ENCODE measurements around the gene LDLRAD1.
"Not testable (repeated sequence)": the region's sequence is repeated elsewhere in the genome, so short reads cannot be mapped to it uniquely, and the experiment has no call there.

LDLRAD1 gene

DNA sequence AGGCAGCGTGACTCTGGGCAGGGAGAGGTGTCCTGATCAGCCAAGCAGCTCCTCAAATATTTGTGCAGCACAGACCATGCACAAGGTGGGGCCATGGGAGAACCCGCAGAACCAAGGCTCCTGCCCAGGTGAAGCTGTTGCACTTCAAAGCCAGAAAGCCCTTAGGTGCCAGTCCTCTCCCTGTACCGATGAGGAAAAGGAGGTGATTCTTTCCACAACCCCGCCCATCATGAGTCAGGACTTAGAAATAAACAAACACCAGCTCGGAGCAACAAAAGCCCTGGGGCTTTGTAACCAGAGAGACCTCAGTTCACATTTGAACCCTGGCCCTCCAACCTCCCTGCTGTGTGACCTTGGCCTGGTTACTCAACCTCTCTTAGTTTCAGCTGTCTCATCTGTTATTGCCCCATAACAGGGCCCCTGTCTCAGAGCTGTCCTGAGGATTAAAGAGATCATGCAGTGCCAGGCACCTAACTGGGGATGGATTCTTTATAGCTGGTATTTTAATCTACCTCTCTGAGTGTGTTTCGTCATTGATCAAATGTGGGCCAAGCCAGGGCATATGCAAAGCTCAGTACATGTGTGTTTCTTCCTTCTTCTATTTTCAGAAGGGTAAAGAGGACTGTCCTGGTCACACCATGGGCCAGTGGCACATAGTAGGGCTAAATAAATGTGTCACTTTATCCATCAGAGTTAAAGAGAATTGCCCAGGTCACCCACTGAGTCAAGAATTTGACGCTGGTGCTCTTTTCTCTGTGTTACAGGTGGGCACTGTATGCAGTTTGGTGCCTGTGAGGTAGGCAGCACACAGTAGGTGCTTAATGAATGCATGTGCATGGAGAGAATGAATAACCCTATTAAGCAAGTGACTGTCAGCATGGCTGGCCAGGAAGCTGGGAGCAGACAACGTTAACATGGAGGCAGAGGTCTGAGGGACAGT lies 1.4 kb downstream of the LDLRAD1 start:
- no peak for DNase-seq

GRCh38 chr1:54014009-54014629 lies 3.9 kb downstream of the LDLRAD1 start:
- DNase-seq = no peak

DNA sequence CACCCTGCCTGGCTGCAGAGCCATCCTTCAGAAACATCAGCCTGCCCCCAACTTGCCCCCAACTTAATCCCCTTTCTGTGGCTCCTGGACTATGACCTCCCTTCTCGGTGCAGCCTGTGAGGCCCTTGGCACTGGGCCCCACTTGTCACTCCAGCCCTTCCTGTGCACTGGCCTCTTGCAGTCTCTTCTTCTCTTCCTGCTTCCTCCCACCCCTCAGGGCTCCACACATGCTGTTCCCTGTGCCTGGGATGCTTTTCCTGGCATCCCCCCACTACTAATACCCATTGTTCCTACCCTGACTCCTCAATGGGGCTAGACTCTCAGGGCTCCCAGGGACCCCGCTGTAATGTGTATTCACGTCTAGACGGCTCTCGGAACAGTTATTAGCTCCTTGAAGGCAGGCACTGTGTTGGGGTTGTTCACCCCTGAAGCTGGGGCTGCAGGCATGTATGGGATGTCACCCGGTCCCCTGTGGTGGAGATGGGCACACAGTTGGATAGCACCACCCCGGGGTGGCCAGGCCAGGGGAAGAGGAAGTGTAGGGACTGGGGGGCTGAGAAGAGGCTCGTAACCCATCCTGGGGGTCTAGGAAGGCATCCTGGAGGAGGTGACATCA lies 4.5 kb downstream of the LDLRAD1 start:
- no peak for DNase-seq

DNA sequence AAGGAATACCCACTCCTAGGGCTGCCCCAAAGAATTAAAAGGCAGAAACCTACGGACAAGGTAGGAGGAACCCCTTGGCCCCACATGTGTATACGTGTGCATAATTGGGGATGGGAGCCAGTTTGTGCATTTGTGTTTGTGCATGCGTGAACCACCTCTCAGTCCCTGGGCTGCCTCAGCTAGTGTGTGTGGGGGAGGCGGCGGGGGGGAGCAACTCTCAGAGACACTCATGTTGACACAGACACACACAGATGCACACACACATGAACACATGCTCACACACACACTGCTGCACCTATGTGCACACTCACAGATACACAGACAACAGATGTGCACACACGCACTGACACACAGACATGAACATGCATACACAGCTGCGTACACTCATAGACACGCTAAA lies 5.1 kb downstream of the LDLRAD1 start:
- no peak for DNase-seq

DNA sequence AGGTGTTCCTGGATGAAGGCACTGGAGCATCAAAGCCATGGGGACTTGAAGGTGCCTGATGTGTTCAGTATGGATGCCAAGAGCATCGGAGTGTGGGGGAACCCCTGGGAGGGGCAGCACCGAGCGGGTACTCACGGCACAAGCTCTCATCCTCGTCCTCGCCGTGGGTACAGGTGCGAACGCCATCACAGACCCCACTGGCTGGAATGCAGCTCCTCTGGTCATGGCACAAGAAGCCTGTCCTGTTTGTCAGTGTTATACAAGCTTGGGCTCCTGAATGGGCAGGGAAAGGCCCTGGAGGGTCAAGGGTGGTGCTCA lies 6.0 kb downstream of the LDLRAD1 start:
- no peak for DNase-seq

- no peak for DNase-seq
Measured at GRCh38 chr1:54011316-54012007, 6.5 kb downstream of the LDLRAD1 start.

DNA sequence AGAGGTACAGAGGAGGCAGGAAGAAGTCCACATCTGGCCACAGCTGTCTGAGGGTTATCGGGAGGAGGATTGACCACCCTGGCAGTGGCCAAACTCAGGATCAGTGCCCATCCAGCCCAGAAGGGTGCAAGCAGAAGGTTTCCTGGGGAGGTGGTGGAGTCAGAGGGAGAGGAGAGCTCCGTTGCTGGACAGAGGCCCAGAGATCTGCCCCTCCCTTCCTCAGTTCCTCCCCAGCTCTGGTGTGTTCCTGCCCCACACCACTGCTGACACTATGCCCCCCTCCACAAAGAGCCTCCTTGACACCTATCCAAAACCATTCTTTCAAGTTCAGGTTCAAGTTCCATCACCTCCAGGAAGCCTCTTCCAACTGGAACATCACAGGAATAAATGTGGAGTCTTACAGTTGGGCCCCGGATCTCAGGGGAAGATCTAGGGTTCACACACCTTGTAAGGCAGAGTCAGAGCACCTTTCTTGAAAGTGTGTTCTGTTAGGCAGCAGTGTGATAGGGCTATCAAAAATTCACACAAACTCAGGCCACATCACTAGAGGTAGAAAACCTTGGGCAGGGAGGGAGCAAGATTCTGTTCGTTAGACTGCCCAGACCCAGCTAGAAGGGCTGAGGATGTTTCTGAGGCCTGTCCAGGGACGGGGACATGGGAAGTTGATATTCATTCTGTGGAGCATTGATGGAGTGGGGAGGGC lies 7.4 kb downstream of the LDLRAD1 start:
- no peak for DNase-seq

- DNase-seq = no peak
Measured at GRCh38 chr1:54009406-54009805, 8.6 kb downstream of the LDLRAD1 start.

DNA sequence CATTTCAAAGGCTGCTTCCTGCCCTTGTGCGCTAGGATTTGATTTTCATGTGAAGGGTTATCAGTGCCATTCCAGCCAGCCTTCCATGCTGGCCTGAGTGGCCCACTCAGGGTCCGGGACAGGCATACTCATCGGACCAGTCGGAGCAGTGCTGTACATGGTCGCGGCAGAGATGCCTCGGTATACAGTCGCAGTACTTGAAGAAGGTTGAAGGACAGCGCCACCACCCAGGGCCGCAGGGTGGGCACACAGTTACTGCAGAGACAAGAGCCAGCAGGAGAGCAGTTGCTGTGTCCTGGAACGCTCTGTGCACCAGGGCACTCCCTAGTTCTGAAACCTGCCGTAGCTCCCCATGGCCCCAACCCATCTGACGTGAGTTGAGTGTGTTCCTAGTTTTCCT lies 9.1 kb downstream of the LDLRAD1 start:
- DNase-seq = no peak

DNA sequence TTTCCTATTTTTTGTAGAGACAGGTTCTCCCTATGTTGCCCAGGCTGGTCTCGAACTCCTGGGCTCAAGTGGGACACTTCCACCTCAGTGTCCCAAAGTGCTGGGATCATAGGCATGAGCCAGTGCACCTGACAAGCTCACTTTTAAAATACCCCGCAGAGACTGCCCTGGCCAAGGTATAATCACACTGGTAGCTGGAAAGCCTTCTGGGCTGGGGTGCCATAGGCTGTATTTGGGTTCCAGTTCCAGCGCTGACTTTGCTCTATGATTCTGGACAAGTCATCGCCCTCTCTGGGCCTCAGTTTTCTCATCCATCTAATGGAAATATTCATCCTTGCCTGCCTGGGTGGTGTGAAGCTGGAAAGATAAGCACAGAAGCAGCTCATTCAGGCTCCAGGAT lies 10.4 kb downstream of the LDLRAD1 start:
- no peak for DNase-seq

GRCh38 chr1:54006508-54006907 lies 11.5 kb downstream of the LDLRAD1 start:
- DNase-seq = no peak

- DNase-seq = no peak
Measured at GRCh38 chr1:54004481-54005049, 13.4 kb downstream of the LDLRAD1 start.

GRCh38 chr1:54003750-54004480 lies 14.1 kb downstream of the LDLRAD1 start:
- DNase-seq = not testable (repeated sequence)

DNA sequence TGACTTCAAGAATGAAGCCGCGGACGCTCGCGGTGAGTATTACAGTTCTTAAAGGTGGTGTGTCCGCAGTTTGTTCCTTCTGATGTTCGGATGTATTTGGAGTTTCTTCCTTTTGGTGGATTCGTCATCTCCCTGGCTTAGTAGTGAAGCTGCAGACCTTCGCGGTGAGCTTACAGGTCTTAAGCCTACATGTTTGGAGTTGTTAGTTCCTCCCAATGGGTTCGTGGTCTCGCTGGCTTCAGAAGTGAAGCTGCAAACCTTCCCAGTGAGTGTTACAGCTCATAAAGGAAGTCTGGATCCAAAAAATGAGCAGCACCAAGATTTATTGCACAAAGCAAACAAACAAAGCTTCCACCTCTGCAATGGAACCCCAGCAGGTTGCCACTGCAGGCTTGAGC lies 14.7 kb downstream of the LDLRAD1 start:
- no peak for DNase-seq

- no peak for DNase-seq
Measured at GRCh38 chr1:54002544-54003248, 15.3 kb downstream of the LDLRAD1 start.

GRCh38 chr1:54001591-54001990 lies 16.4 kb downstream of the LDLRAD1 start:
- DNase-seq = peak; percentile 46

- no peak for DNase-seq
Measured at GRCh38 chr1:53999920-54000319, 18.1 kb downstream of the LDLRAD1 start.

DNA sequence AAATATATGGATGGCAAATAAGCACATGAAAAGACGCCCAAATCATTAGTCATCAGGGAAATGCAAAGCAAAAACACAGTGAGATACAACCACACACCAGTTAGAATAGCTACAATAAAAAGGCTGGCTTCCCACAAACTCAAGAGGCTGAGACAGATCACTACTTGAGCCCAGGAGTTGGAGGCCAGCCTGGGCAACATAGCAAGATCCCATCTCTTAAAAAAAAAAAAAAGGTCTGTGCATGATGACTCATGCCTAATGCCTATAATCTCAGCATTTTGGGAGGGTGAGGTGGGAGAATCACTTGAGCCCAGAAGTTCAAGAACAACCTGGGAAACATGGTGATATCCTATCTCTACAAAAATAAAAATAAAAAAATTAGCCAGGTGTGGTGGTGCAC lies 19.8 kb downstream of the LDLRAD1 start:
- DNase-seq = no peak

- no peak for DNase-seq
Measured at GRCh38 chr1:53995683-53996082, 22.3 kb downstream of the LDLRAD1 start.

DNA sequence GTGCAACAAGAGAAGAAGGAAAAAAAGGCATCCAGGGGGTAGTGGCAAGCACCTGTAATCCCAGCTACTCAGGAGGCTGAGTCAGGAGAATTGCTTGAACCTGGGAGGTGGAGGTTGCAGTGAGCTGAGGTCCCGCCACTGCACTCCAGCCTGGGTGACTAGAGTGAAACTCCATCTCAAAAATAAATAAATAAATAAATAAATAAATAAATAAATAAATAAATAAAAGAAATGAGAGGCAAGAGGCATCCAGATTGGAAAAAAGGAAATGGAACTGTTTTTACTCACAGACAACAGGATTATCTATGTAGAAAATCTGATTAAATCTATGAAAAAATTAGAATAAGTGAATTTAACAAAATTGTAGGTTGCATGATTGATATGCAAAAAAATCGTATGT lies 23.5 kb downstream of the LDLRAD1 start:
- not testable (repeated sequence) for DNase-seq
